Measurements from ENCODE around the gene MAP3K15. TPM values are rescaled to one million over a fixed set of nuclear protein-coding genes. Genes with fewer than 3 reads are reported as not detected.

The MAP3K15 gene
- polyA plus RNA-seq, 1 donor (not counting 4 experiments of a cell fraction or from before 2014, with no cell fraction given): 0.03 TPM

DNA sequence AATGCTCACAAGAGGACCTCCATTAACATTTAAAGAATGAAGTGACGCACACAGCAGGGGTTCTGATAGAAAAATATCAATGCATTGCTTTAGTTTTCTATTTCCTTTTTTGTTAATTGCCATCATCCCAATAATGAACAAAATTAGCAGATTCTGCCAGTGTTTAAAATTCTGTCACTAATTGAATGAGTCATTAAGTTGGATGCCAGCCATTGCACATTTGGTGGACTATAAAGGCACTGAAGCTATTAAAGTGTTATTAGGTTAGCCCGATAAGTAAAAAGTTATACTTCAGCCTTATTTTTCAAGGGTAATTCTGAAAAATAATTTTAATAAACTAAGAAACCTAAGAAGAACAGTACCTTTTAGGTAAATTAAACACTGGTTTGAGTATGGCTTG is 53.1 kb downstream of the MAP3K15 start:
- H4K20me1 ChIP-seq (ENCODE audit: control insufficient read depth, extremely low read depth, insufficient read depth, low read length): no peaks in the 10 kb centered on the region
- H3K9me3 ChIP-seq (ENCODE audit: control insufficient read depth, low read depth, low read length): no peaks in the 10 kb centered on the region
- no peak overlapping the region for H3K4me3 ChIP-seq (ENCODE audit: control insufficient read depth in 2 of 3, extremely low read depth in 1 of 3, insufficient read depth in 2 of 3, low read depth in 1 of 3, low read length in 3 of 3)
- TF ChIP-seq EZH2 (IDR thresholded peaks at IDR 0.05; ENCODE audit: low read length): no peak
- TF ChIP-seq, protein P1, sequence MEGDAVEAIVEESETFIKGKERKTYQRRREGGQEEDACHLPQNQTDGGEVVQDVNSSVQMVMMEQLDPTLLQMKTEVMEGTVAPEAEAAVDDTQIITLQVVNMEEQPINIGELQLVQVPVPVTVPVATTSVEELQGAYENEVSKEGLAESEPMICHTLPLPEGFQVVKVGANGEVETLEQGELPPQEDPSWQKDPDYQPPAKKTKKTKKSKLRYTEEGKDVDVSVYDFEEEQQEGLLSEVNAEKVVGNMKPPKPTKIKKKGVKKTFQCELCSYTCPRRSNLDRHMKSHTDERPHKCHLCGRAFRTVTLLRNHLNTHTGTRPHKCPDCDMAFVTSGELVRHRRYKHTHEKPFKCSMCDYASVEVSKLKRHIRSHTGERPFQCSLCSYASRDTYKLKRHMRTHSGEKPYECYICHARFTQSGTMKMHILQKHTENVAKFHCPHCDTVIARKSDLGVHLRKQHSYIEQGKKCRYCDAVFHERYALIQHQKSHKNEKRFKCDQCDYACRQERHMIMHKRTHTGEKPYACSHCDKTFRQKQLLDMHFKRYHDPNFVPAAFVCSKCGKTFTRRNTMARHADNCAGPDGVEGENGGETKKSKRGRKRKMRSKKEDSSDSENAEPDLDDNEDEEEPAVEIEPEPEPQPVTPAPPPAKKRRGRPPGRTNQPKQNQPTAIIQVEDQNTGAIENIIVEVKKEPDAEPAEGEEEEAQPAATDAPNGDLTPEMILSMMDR (optimal IDR thresholded peaks at IDR 0.05 in 1 of 3, IDR thresholded peaks at IDR 0.05 in 1 of 3, conservative IDR thresholded peaks at IDR 0.05 in 1 of 3; ENCODE audit: extremely low read depth in 1 of 3, insufficient read depth in 2 of 3, low read length in 3 of 3): no peak
- H3K4me1 ChIP-seq (ENCODE audit: control insufficient read depth, extremely low read depth, insufficient read depth, low read length): no peaks in the 10 kb centered on the region
- no peak overlapping the region for H2AFZ ChIP-seq (ENCODE audit: control insufficient read depth, low read length)
- H3K27ac ChIP-seq (ENCODE audit: control insufficient read depth, insufficient read depth, low read length): no peak overlapping the region
- no peaks in the 10 kb centered on the region for H3K36me3 ChIP-seq (ENCODE audit: control insufficient read depth in 2 of 2, extremely low read depth in 1 of 2, insufficient read depth in 2 of 2, low read length in 2 of 2)
- no peaks in the 10 kb centered on the region for H3K9me1 ChIP-seq (ENCODE audit: control insufficient read depth, extremely low read depth, insufficient read depth, low read length)
- no peak overlapping the region for H3K4me2 ChIP-seq (ENCODE audit: control insufficient read depth, extremely low read depth, insufficient read depth, low read depth, low read length)
- no peaks in the 10 kb centered on the region for H3K79me2 ChIP-seq (ENCODE audit: control insufficient read depth, insufficient read depth, low read length)
- H3K9ac ChIP-seq (ENCODE audit: control insufficient read depth, extremely low read depth, insufficient read depth, low read length): no peak overlapping the region
- dilution Hi-C loops (cut with MboI; ENCODE audit: extremely low pct_ligation_motif_present, low sequenced_read_pairs): no loop called here
- no peaks in the 10 kb centered on the region for H3K27me3 ChIP-seq (ENCODE audit: control insufficient read depth, extremely low read depth, insufficient read depth, low read length)
- DNase-seq (ENCODE audit: low read depth, low spot score) (no peak), FAIRE-seq (no peak)

DNA sequence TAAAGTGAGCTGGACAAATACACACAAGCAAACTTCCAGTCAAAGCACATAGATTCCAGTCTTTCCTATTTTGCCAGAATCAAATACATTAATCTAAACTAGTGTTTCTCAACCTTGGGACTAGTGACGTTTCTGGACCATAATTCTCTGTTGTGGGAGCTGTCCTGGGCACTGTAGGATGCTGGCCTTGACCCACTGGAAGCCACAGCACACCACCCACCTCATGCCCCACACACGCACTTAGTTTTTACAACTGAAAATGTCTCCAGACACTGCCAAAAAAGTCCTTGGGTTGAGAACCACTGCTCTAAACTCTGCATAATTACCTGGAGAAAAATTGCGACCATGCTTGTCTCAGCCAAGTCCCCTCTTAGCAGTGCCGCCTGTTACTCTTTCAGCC is 57.6 kb downstream of the MAP3K15 start:
- Histone ChIP-seq H2AFZ (ENCODE audit: control insufficient read depth, low read length) (no peak overlapping the region), H3K4me3 (ENCODE audit: control insufficient read depth in 2 of 3, extremely low read depth in 1 of 3, insufficient read depth in 2 of 3, low read depth in 1 of 3, low read length in 3 of 3) (no peak overlapping the region), H3K36me3 (ENCODE audit: control insufficient read depth in 2 of 2, extremely low read depth in 1 of 2, insufficient read depth in 2 of 2, low read length in 2 of 2) (no peaks in the 10 kb centered on the region), H3K4me1 (ENCODE audit: control insufficient read depth, extremely low read depth, insufficient read depth, low read length) (no peaks in the 10 kb centered on the region), H3K9ac (ENCODE audit: control insufficient read depth, extremely low read depth, insufficient read depth, low read length) (no peak overlapping the region), H3K9me1 (ENCODE audit: control insufficient read depth, extremely low read depth, insufficient read depth, low read length) (no peaks in the 10 kb centered on the region), H3K79me2 (ENCODE audit: control insufficient read depth, insufficient read depth, low read length) (no peaks in the 10 kb centered on the region), H3K4me2 (ENCODE audit: control insufficient read depth, extremely low read depth, insufficient read depth, low read depth, low read length) (no peak overlapping the region), H3K9me3 (ENCODE audit: control insufficient read depth, low read depth, low read length) (no peaks in the 10 kb centered on the region), H3K27ac (ENCODE audit: control insufficient read depth, insufficient read depth, low read length) (no peak overlapping the region), H4K20me1 (ENCODE audit: control insufficient read depth, extremely low read depth, insufficient read depth, low read length) (no peaks in the 10 kb centered on the region), H3K27me3 (ENCODE audit: control insufficient read depth, extremely low read depth, insufficient read depth, low read length) (no peaks in the 10 kb centered on the region)
- TF ChIP-seq, protein P1 (optimal IDR thresholded peaks at IDR 0.05 in 1 of 3, IDR thresholded peaks at IDR 0.05 in 1 of 3, conservative IDR thresholded peaks at IDR 0.05 in 1 of 3; ENCODE audit: extremely low read depth in 1 of 3, insufficient read depth in 2 of 3, low read length in 3 of 3): no peak
- TF ChIP-seq EZH2 (IDR thresholded peaks at IDR 0.05; ENCODE audit: low read length): no peak
- FAIRE-seq (no peak), DNase-seq (ENCODE audit: low read depth, low spot score) (no peak)
- dilution Hi-C loops (cut with MboI; ENCODE audit: extremely low pct_ligation_motif_present, low sequenced_read_pairs): no loop called here

All from keratinocyte (primary cell).